Body of pancreas (tissue), 4 donors: ENCODE results near the gene TNIP2. TPM values are rescaled to one million over a fixed set of nuclear protein-coding genes. Genes with fewer than 3 reads are reported as not detected.

Source experiments
- ATAC-seq: fragments of 150-250 bp; one replicate; pipeline ENCODE4 v1.9.1; 2016
- DNase-seq, 4 donors: peaks; one replicate each; pipeline ENCODE4 v3.0.0-alpha.2; 2019
- H3K27ac ChIP-seq, 4 donors: fragments of 200-600 bp; sonication (generic); 1 replicate in 3 of 4; 2 replicates in 1 of 4; pipeline versions ENCODE4 v1.5.1 to v1.6.1; 2016 to 2019; ENCODE audit warnings: mild to moderate bottlenecking in 1 of 4, mixed read lengths in 1 of 4, moderate library complexity in 1 of 4
- H3K27me3 ChIP-seq, 2 donors: fragments of 200-600 bp; sonication (generic); one replicate each; pipeline ENCODE4 v1.6.0; 2016; ENCODE audit warnings: mild to moderate bottlenecking in 1 of 2
- H3K36me3 ChIP-seq, 2 donors: fragments of 200-600 bp; sonication (generic); replicated peaks in 1 of 2; 2 replicates each; pipeline ENCODE4 v1.5.1; 2016; ENCODE audit warnings: low read depth in 2 of 2; ENCODE audit not compliant: insufficient read depth in 1 of 2
- H3K4me1 ChIP-seq: fragments of 200-600 bp; sonication (generic); one replicate; pipeline ENCODE4 v1.6.0; 2016
- H3K4me3 ChIP-seq, 2 donors: fragments of 200-600 bp; sonication (generic); 1 replicate in 1 of 2; 2 replicates in 1 of 2; pipeline ENCODE4 v1.5.1; 2016 to 2019
- H3K9me3 ChIP-seq, 3 donors: fragments of 200-600 bp; sonication (generic); 1 replicate in 2 of 3; 2 replicates in 1 of 3; pipeline ENCODE4 v1.5.1; 2016
- POLR2A ChIP-seq, 3 donors: fragments of 450-650 bp; IDR thresholded peaks; one replicate each; pipeline ENCODE4 v1.6.1; 2016; ENCODE audit warnings: antibody characterized with exemption in 3 of 3, mild to moderate bottlenecking in 2 of 3
- WGBS, 2 donors: methylation state at CpG; one replicate each; pipeline ENCODE4 v1.1.5; 2017; 5-methylcytosine and 5-hydroxymethylcytosine counted together
- intact Hi-C: fragments of 100-400 bp; cut with DNase I; formaldehyde crosslinking; loops from one replicate; pipeline ENCODE4 v1.15.1; 2023
- total RNA-seq, 2 donors: library from RNA; depleted of rRNA; stranded (reverse); fragments of >200 nt; gene quantifications; one replicate each; pipeline ENCODE4 v1.1.0, GENCODE V29; 2016
- TF ChIP-seq, protein P1 (sequence below), 7 experiments: fragments of 450-650 bp in 4 of 7; fragments of 200-600 bp in 3 of 7; sonication (generic) in 3 of 7; IDR thresholded peaks; one replicate each; pipeline ENCODE4 v1.5.1; 2016 to 2019; ENCODE audit warnings: antibody characterized with exemption in 7 of 7

The TNIP2 gene
- total RNA-seq, 2 donors from 2014 or later, result 39.7 to 75.8 TPM

- H3K9me3 ChIP-seq, result no peaks in the 10 kb centered on the region
- no peak for TF ChIP-seq POLR2A (IDR thresholded peaks at IDR 0.05)
- TF ChIP-seq, protein P1, sequence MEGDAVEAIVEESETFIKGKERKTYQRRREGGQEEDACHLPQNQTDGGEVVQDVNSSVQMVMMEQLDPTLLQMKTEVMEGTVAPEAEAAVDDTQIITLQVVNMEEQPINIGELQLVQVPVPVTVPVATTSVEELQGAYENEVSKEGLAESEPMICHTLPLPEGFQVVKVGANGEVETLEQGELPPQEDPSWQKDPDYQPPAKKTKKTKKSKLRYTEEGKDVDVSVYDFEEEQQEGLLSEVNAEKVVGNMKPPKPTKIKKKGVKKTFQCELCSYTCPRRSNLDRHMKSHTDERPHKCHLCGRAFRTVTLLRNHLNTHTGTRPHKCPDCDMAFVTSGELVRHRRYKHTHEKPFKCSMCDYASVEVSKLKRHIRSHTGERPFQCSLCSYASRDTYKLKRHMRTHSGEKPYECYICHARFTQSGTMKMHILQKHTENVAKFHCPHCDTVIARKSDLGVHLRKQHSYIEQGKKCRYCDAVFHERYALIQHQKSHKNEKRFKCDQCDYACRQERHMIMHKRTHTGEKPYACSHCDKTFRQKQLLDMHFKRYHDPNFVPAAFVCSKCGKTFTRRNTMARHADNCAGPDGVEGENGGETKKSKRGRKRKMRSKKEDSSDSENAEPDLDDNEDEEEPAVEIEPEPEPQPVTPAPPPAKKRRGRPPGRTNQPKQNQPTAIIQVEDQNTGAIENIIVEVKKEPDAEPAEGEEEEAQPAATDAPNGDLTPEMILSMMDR (IDR thresholded peaks at IDR 0.05), result no peak
- no peak for ATAC-seq
- peaks cover 0 to 8% of the 10 kb centered on the region in 2 donors for H3K36me3 ChIP-seq
- H3K4me1 ChIP-seq, result peaks cover 22% of the 10 kb centered on the region
- 33 to 50% methylated on average over 4 of the region's 4 CpGs for WGBS, 2 donors
- intact Hi-C loops, result no loop called here
- H3K4me3 ChIP-seq, result no peak overlapping the region
- no peaks in the 10 kb centered on the region for H3K27me3 ChIP-seq
- DNase-seq, result no peak
- H3K27ac ChIP-seq, result peak overlapping the region in 3 of 4 donors; percentile 28 to 68 (median 55)
These were observed 41.2 kb downstream of the TNIP2 start for GRCh38 chr4:2714918-2715317.

DNA sequence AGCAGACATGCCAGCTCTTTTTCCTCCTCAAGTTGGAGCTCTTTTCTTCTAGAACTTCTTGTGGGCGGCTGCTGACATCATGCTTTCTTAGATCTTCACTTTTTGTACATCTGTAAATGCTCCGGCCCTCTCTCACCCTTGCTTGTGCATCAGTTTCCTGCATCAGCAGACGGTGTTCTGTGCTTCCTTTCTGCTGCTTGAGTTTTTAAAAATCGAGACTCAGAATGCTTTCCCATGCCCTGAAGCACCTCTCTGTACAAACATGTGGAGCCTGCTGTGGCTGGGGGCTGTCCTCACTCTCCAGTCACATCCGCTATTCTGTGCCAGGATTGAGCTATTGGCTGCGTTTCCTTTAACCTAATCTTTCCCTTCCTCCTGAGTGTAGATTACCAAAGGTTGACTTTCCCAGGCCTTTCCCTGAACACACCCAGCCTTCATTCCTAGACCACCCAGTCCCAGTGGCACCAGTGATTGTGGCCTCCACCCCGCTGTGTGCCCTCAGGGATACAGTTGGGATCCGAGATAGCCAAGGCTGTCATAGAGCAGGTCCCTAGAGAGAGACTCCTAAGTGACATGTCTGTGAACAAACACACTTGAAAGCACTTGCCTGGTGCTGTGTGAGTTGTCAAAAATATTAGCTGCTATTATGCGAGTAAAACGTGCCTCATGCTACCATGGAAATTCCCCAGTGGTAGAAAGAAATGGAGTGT lies 41.9 kb downstream of the TNIP2 start:
- H3K27me3 ChIP-seq, result no peaks in the 10 kb centered on the region
- peaks cover 22% of the 10 kb centered on the region for H3K4me1 ChIP-seq
- peaks cover 0 to 5% of the 10 kb centered on the region in 2 donors for H3K36me3 ChIP-seq
- H3K4me3 ChIP-seq, result no peak overlapping the region
- 30 to 42% methylated on average over 10 of the region's 10 CpGs for WGBS, 2 donors
- intact Hi-C loops, result no loop called here
- no peaks in the 10 kb centered on the region for H3K9me3 ChIP-seq
- peak overlapping the region in 3 of 4 donors; percentile 28 to 68 (median 55) for H3K27ac ChIP-seq
- peak in 3 of 4 donors; percentile 48 to 70 (median 54) for DNase-seq
- ATAC-seq, result peak; percentile 79
- TF ChIP-seq POLR2A (IDR thresholded peaks at IDR 0.05), result no peak
- TF ChIP-seq, protein P1 (IDR thresholded peaks at IDR 0.05), result no peak

DNA sequence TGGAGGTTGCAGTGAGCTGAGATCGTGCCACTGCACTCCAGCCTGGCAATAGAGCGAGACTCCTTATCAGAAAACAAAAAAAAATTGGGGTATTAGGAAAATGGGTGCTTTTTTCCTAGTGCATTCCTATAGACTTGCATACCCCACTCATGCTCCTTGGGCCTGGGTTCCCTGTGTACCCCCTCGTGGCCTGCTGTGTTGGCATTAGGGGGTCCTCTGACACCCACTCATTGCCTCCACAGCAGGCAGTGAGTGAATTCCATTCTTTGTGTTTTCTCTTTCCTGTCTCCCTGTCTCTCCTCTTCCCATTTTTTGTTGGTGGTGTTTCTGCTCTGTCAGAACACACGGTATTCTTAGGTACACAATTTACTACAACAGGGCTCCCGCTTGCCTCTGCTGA lies 42.8 kb downstream of the TNIP2 start:
- Histone ChIP-seq H3K9me3 (no peaks in the 10 kb centered on the region), H3K4me3 (no peak overlapping the region), H3K36me3 (peaks cover 0 to 4% of the 10 kb centered on the region in 2 donors), H3K4me1 (peaks cover 22% of the 10 kb centered on the region), H3K27ac (peak overlapping the region in 3 of 4 donors; percentile 28 to 68 (median 55)), H3K27me3 (no peaks in the 10 kb centered on the region)
- DNase-seq, result no peak
- WGBS, 2 donors, result 89 to 93% methylated on average over 5 of the region's 5 CpGs
- ATAC-seq, result no peak
- TF ChIP-seq, protein P1 (IDR thresholded peaks at IDR 0.05), result no peak
- no peak for TF ChIP-seq POLR2A (IDR thresholded peaks at IDR 0.05)
- intact Hi-C loops, result no loop called here

GRCh38 chr4:2712261-2712842 lies 43.8 kb downstream of the TNIP2 start:
- intact Hi-C loops, result no loop called here
- Histone ChIP-seq H3K9me3 (no peaks in the 10 kb centered on the region), H3K27me3 (no peaks in the 10 kb centered on the region), H3K4me1 (peaks cover 22% of the 10 kb centered on the region), H3K27ac (no peak overlapping the region), H3K36me3 (peaks cover 0 to 7% of the 10 kb centered on the region in 2 donors), H3K4me3 (no peak overlapping the region)
- DNase-seq (no peak), ATAC-seq (no peak)
- no peak for TF ChIP-seq POLR2A (IDR thresholded peaks at IDR 0.05)
- TF ChIP-seq, protein P1 (IDR thresholded peaks at IDR 0.05), result no peak
- WGBS, 2 donors, result 90 to 92% methylated on average over 9 of the region's 9 CpGs
